GM18507 (cell line): ENCODE results near the gene ZC3H18.
A peak's percentile ranks its signal among the peaks of the same experiment; 100 is the strongest.

Experiments
- DNase-seq: peaks from one replicate; pipeline ENCODE4 v3.0.0; 2011; ENCODE audit warnings: low read depth; ENCODE audit not compliant: insufficient read length; ENCODE audit errors: extremely low spot score
- FAIRE-seq: peaks from 2 replicates; lab custom pipeline; 2011; peaks lifted over from hg19 to GRCh38; lab: Jason Lieb, UNC

The ZC3H18 gene

GRCh38 chr16:88632587-88632930, 62.4 kb downstream of the ZC3H18 start:
- DNase-seq (no peak), FAIRE-seq (no peak)

GRCh38 chr16:88633684-88634140, 63.5 kb downstream of the ZC3H18 start:
- DNase-seq (no peak), FAIRE-seq (peak; percentile 84)

DNA sequence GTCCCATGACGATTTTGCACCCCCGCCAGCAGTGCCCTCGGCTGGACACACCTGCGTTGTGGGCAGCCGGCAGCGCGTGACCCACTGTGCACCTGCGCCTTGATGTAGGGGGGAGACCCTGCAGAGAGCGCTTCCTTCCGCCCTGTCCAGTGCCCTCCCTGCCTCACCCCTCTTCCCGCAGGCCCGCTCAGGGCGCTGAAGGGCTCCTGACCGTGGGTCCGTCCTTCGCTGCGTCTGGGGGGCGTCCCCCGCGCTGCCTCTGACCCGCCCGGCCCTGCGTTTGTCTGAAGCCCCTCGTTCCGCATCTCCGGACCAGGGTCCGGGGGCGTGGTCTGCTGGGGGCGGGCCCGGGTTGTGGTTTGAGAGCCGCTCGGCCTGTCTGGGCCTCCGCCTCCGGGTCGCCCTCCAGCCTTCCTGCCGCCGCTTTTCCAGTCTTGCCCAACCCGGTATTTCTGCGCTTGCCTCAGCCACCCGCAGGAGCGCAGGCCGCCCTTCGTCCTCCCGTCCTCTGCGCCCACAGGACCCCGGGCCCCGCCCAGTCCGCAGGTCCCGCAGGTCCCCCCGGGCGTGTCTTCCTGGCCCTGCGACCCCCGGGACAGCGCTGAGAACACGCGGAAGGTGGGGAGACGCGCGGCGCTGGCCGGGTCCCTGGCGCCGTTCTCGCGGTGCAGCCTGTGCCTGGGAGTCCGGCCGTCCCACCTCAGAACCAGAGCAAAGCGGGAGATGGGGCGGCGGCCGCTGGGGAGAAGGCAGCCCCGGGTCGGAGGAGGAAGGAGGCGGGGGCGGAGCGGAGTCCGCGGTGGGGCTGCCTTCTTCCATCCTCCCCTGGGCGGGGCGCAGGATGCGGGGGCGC, 64.2 kb downstream of the ZC3H18 start:
- FAIRE-seq (peak; percentile 72), DNase-seq (no peak)

DNA sequence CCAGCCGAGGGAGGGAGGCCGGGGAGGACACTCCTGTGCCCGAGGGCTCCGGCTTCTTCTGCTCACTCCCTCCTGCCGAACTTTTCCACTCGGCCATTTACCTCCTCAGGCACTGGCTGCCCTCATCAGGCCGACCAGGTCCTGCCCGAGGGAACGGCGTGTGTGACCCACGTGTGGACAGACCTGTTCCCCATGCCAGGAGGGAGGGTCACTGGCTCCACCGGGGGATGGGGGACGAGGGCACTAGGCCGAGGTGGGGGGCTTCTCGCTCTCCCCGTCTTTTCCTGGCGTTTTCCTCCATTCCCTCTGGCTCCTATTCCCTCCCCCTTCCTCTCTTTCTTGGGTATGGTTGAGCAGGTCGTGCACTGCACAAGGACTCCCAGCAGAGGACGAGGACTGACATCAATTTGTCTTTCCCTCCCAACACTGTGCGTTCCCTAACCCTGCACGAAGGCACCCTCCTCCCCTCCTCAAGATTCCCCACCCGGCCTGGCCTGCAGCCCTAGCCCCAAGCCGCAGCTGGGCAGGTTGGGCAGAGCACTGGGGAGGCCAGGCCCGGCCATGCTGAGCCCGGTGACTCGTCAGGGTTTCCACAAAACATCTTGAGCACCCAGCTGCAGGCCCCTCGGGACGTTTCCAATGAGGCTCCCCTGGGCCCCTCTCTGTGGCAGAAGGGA, 64.9 kb downstream of the ZC3H18 start:
- FAIRE-seq (no peak), DNase-seq (no peak)

DNA sequence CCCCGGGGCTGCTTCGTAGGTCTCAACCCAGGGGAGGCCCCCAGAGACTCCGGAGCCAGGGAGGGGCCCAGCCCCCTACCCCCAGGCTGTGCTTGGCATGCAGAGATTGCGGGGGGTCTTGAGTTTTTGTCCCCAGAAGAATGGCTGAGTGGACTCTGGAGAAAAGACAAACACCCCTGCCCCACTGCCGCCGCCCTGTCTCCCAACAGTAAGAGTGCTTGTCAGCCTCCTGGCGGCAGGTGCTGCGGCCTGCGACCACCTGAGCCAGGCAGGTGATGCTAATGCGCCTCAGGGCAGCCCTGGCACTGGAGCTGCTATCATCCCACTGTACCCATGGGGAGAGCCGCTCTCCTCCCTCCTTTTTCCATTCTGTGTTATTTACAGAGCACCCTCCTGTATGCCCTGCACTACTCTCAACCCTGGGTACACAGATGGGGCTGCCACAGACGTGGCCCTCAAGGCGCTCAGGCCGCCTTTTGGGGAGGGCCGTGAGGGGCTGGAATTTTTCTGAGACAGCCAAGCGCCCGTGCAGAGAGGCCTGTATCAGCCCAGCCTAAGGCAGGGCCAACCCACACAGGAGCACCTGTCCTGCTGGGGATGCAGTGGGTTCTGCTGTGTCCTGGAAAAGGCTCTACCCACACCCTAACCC, 65.6 kb downstream of the ZC3H18 start:
- FAIRE-seq (no peak), DNase-seq (no peak)

DNA sequence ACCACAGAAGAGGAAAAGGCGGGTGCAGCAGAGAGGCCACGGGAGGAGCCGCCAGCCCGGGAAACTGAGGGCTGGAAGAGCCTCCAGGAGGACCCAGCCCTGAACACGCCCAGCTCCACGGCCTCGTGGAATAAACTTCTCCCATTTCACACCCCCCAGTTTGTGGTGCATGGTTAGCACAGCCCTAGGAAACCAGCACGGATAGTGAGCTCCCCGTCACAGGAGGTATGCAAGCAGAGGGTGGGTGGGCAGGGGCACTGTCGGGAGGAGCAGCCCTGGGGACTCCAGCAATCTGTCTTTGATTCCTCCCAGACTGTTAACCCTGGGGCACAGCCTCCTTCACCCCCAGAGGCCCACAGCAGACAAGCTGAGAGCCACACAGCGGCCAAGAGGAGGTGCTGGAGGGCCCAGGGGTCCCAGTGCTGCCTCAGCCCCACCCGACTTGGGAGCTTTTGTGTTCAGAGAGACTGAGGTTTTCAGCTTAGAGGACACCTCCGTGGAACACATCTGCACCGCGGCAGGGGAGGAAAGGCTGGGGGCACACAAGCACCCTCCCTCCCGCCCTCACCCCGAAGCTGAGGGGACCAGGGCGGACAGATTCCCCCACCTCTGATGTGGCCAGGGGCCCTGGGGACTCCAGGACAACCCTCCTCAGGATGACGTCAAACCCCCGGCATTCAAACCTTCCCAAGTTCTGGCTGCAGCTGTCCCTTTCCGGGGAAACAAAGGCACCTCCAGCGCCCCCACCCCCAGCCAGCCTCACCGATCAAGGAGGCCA, 66.5 kb downstream of the ZC3H18 start:
- FAIRE-seq, result no peak
- no peak for DNase-seq

DNA sequence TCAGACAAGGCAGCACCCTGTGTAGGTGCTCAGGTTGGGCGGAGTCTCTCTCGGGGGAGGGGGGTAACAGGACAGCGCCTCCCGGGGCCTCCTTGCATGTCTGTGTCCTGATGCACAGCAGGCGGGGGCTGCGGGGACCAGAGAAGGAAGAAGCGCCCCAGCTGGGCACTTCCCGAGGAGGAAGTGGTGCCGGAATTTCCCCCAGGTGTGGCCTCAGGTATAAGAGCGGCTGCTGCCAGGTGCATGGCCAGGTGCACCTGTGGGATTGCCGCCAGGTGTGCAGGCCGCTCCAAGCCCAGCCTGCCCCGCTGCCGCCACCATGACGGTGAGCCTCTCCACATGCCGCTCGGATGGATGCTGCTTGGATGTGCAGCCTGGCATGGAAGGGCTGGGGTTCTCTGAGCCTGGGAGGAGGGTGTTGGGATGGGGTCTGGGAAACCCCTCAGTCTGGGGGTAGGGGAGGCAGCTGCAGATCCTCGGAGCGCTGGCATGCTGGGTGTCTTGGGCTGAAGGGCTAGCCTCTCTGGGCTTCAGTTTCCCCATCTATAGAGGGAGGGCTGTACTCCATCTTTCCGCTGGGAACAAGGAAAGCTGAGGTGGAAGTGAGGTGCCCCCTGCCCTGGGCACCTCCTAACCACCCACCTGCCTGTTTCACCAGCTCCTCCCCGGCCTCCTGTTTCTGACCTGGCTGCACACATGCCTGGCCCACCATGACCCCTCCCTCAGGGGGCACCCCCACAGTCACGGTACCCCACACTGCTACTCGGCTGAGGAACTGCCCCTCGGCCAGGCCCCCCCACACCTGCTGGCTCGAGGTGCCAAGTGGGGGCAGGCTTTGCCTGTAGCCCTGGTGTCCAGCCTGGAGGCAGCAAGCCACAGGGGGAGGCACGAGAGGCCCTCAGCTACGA, 68.4 kb downstream of the ZC3H18 start, which contains the start of gene IL17C:
Gene IL17C, plus strand, starts transcription at position 250 of the 908 bp plus-strand sequence. Its CDS starts 70 bp downstream, at position 320.
- FAIRE-seq, result no peak
- no peak for DNase-seq

- no peak for DNase-seq
Measured at GRCh38 chr16:88639231-88640038, 69.2 kb downstream of the ZC3H18 start.

GRCh38 chr16:88640039-88640495, 69.9 kb downstream of the ZC3H18 start:
- FAIRE-seq, result no peak

More at GRCh38 chr16:88639231-88640038, 69.2 kb downstream of the ZC3H18 start:
- FAIRE-seq, result no peak

DNA sequence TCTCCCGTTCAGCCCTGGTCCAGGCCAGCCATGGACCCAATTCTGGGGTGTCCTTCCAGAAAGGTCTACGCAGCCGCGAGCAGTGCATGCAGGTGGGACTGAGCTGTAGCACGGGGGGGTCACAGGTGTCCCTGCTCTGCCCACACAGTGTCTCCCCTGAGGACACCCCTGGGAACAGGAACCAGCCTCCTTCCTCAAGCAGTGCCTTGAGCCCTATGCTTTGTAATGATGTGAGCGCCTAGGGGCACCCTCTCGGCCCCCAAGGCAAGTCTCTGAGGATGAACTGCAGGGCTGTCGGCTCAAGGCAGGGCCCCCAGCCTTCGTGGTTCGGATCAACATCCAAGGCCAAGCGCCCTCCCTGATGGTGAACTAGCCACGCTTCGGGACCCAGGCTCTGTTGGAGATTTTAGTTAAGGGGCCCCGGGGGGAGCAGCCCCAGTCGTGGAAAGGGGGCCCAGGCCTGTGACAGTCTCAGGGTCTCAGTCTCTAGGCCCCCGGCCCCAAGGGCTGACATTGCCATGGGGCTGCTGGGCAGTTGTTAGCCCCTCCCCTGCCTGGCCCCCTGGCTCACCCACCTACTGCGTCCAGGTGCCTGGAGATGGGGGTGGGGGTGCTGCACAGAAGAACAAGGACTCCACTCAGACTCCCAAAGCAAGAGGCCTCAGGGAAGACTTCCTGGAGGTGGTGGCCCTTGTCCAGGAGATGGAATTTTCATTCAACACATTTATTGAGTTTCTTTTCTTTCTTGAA, 70.5 kb downstream of the ZC3H18 start:
- FAIRE-seq (no peak), DNase-seq (no peak)

More at GRCh38 chr16:88640039-88640495, 69.9 kb downstream of the ZC3H18 start:
- no peak for DNase-seq

- DNase-seq (no peak), FAIRE-seq (no peak)
Measured at GRCh38 chr16:88642881-88643643, 72.9 kb downstream of the ZC3H18 start.

DNA sequence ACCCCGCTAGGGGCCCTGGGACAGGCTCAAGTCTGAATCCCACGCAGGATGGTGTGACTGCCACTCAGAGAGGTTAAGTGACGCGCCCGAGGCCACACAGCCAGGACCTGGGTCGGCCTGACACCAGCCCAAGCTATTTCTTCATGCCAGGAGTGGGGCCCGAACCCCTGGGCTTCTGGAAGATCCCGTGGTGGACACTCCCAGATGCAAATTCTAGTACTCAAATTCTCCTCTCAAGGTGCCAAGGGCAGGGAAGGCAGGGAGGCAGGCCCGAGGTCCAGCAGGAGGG, 73.4 kb downstream of the ZC3H18 start:
- no peak for FAIRE-seq
- DNase-seq, result no peak

GRCh38 chr16:88645455-88645854, 75.3 kb downstream of the ZC3H18 start:
- no peak for FAIRE-seq
- no peak for DNase-seq

DNA sequence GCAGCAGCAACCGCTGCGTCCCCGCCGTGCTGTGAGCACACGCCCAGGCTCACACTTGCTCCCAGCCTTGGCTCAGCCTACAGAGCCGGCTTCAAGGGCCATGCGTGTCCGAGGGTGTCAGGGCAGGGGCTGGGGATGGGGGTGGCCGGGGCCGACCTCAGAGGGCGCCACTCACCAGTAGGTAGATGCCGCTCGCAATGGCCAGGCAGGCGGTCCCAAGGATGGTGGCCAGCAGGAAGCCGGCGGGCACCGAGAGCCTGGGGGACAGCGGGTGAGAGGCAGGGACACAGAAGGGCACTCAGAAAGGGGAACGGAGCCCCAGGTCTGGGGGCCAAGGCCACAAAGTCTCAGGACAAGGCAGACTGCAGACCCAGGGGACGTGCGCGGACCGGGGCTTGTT, 75.7 kb downstream of the ZC3H18 start:
- DNase-seq (no peak), FAIRE-seq (no peak)

DNA sequence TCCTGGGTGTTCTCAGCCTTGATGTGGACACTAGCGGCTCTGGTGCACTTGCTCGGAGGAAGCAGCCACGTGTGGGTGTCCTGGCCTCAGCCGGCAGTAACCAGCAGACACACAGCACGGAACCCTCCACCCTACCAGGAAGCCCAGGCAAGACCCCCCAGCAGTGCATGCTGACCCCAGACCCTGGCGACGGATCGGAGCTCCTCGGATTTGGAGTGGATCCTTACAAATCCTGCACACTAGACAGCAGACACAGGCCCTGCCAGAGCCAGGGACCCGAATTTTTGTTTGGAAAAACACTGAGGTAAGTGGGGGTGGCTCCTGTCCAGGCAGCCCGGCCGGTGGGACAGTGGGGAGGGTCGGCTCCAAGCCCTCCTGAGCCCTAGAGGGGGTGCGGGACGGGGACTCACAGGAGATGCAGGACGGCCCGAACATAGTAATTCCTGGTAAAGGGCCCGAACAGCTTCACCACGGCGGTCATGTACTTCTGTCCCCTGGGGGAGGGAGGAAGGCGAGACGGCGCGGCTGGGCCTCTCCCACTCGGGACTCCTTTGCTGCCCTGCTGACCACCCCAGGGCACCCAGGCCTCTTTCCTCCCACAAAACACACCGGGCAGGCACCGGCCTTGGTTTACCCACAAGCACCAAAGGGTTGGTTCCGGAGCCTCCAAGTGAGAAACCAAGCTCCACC, 76.3 kb downstream of the ZC3H18 start:
- DNase-seq, result no peak
- no peak for FAIRE-seq
